Testis (tissue), 3 donors: Measurements from ENCODE around the gene ABCG1. TPM values are rescaled to one million over a fixed set of nuclear protein-coding genes. Genes with fewer than 3 reads are reported as not detected.

Experiments
- DNase-seq: peaks from one replicate; pipeline ENCODE4 v3.0.0-alpha.2; 2019
- H3K27ac ChIP-seq, 2 donors: fragments of 200-600 bp; sonication (generic); one replicate each; pipeline ENCODE4 v1.5.1; 2019
- H3K27me3 ChIP-seq: fragments of 200-600 bp; sonication (generic); one replicate; pipeline ENCODE4 v1.5.1; 2019
- H3K36me3 ChIP-seq: fragments of 200-600 bp; sonication (generic); one replicate; pipeline ENCODE4 v1.5.1; 2017; ENCODE audit warnings: low read depth; ENCODE audit errors: missing control alignments
- H3K4me1 ChIP-seq: fragments of 200-600 bp; sonication (generic); one replicate; pipeline ENCODE4 v1.5.1; 2019
- H3K4me3 ChIP-seq, 2 donors: fragments of 200-600 bp; sonication (generic); one replicate each; pipeline ENCODE4 v1.5.1; 2017 to 2019
- H3K9me3 ChIP-seq: fragments of 200-600 bp; sonication (generic); one replicate; pipeline ENCODE4 v1.5.1; 2017
- CTCF ChIP-seq, 3 experiments: fragments of 450-650 bp in 2 of 3; fragments of 200-600 bp in 1 of 3; sonication (generic) in 1 of 3; IDR thresholded peaks; one replicate each; pipeline ENCODE4 v1.5.1; 2016 to 2019; ENCODE audit warnings: antibody characterized with exemption in 3 of 3, mild to moderate bottlenecking in 2 of 3, moderate library complexity in 1 of 3
- POLR2A ChIP-seq: fragments of 450-650 bp; IDR thresholded peaks from one replicate; pipeline ENCODE4 v1.6.1; 2017; ENCODE audit warnings: antibody characterized with exemption, mild to moderate bottlenecking, moderate library complexity
- WGBS, 2 donors: methylation state at CpG; one replicate each; pipeline ENCODE4 v1.1.5; 2018; 5-methylcytosine and 5-hydroxymethylcytosine counted together
- intact Hi-C: fragments of 100-400 bp; cut with DNase I; formaldehyde crosslinking; loops from one replicate; pipeline ENCODE4 v1.15.1; 2023; ENCODE audit warnings: low total_unique reads
- polyA plus RNA-seq: library from polyadenylated mRNA; stranded (reverse); fragments of 350-450 nt; fragmentation: Illumina TruSeq; extraction: RNeasy Lipid Tissue Mini Kit (QIAGEN cat#74804); gene quantifications from one replicate; pipeline ENCODE4 v1.2.3, GENCODE V29; 2014; ENCODE audit warnings: low read depth, low replicate concordance; ENCODE audit not compliant: insufficient read depth
- total RNA-seq, 2 donors: library from RNA; depleted of rRNA; stranded (reverse); fragments of >200 nt; gene quantifications; one replicate each; pipeline ENCODE4 v1.2.3, GENCODE V29; 2016

ABCG1 gene
- total and polyA plus RNA-seq, 3 donors from 2014 or later: 4.6 to 5.9 (median 5.1) TPM

GRCh38 chr21:42316891-42317290, 98.0 kb downstream of the ABCG1 start:
- TF ChIP-seq POLR2A (no peak), CTCF (IDR thresholded peaks at IDR 0.05) (no peak)
- Histone ChIP-seq H3K9me3 (no peaks in the 10 kb centered on the region), H3K4me3 (no peak overlapping the region), H3K27me3 (no peaks in the 10 kb centered on the region), H3K4me1 (peaks cover 20% of the 10 kb centered on the region), H3K36me3 (no peaks in the 10 kb centered on the region), H3K27ac (no peak overlapping the region)
- intact Hi-C loops: no loop called here
- no peak for DNase-seq
- WGBS, 2 donors: 85 to 97% methylated on average over 15 to 16 of the region's 16 CpGs

GRCh38 chr21:42317341-42317741, 98.4 kb downstream of the ABCG1 start:
- H3K36me3 ChIP-seq: no peaks in the 10 kb centered on the region
- no peaks in the 10 kb centered on the region for H3K27me3 ChIP-seq
- no peak overlapping the region for H3K4me3 ChIP-seq
- no peaks in the 10 kb centered on the region for H3K9me3 ChIP-seq
- H3K27ac ChIP-seq: no peak overlapping the region
- 78 to 91% methylated on average over 7 to 8 of the region's 8 CpGs for WGBS, 2 donors
- no peak for DNase-seq
- TF ChIP-seq POLR2A (no peak), CTCF (IDR thresholded peaks at IDR 0.05) (no peak)
- intact Hi-C loops: no loop called here
- peaks cover 15% of the 10 kb centered on the region for H3K4me1 ChIP-seq

GRCh38 chr21:42317826-42318746, 99.1 kb downstream of the ABCG1 start:
- intact Hi-C loops: no loop called here
- whole genome bisulfite sequencing, 2 donors: 86 to 89% methylated on average over 8 to 20 of the region's 20 CpGs
- DNase-seq: no peak
- H3K4me3 ChIP-seq: no peak overlapping the region
- TF ChIP-seq POLR2A (no peak), CTCF (IDR thresholded peaks at IDR 0.05) (no peak)
- H3K9me3 ChIP-seq: no peaks in the 10 kb centered on the region
- no peaks in the 10 kb centered on the region for H3K36me3 ChIP-seq
- peaks cover 8% of the 10 kb centered on the region for H3K4me1 ChIP-seq
- no peak overlapping the region for H3K27ac ChIP-seq
- H3K27me3 ChIP-seq: no peaks in the 10 kb centered on the region

GRCh38 chr21:42319376-42319775, 100.4 kb downstream of the ABCG1 start:
- no peaks in the 10 kb centered on the region for H3K36me3 ChIP-seq
- H3K4me3 ChIP-seq: no peak overlapping the region
- no peak for TF ChIP-seq POLR2A
- TF ChIP-seq CTCF (IDR thresholded peaks at IDR 0.05): no peak
- intact Hi-C loops: no loop called here
- no peaks in the 10 kb centered on the region for H3K4me1 ChIP-seq
- H3K27me3 ChIP-seq: no peaks in the 10 kb centered on the region
- no peak for DNase-seq
- H3K27ac ChIP-seq: no peak overlapping the region
- H3K9me3 ChIP-seq: no peaks in the 10 kb centered on the region
- WGBS, 2 donors: 71 to 73% methylated on average over 6 to 10 of the region's 10 CpGs
